Skeletal muscle tissue (tissue), 4 donors: ENCODE data around the gene EVA1C. TPM values are rescaled to one million over a fixed set of nuclear protein-coding genes. Genes with fewer than 3 reads are reported as not detected.
"Not testable (repeated sequence)": the region's sequence is repeated elsewhere in the genome, so short reads cannot be mapped to it uniquely, and the experiment has no call there.

Experiments
- H3K27ac ChIP-seq: one replicate; pipeline ENCODE4 v1.7.0; 2013; ENCODE audit warnings: mild to moderate bottlenecking, low read depth, low read length, inconsistent platforms
- H3K27me3 ChIP-seq, 3 donors: one replicate each; pipeline ENCODE4 v1.7.0; 2013; ENCODE audit warnings: low read length in 3 of 3; ENCODE audit not compliant: control insufficient read depth in 3 of 3, insufficient read depth in 3 of 3
- H3K36me3 ChIP-seq, 3 donors: one replicate each; pipeline ENCODE4 v1.7.0; 2013; ENCODE audit warnings: low read length in 3 of 3; ENCODE audit not compliant: control insufficient read depth in 3 of 3, insufficient read depth in 3 of 3
- H3K4me1 ChIP-seq, 3 donors: one replicate each; pipeline ENCODE4 v1.7.0; 2013; ENCODE audit warnings: low read length in 3 of 3, mild to moderate bottlenecking in 3 of 3; ENCODE audit not compliant: control insufficient read depth in 3 of 3, insufficient read depth in 3 of 3
- H3K4me3 ChIP-seq, 3 donors: one replicate each; pipeline ENCODE4 v1.7.0; 2013; ENCODE audit warnings: low read length in 3 of 3
- H3K9ac ChIP-seq, 3 donors: one replicate each; pipeline ENCODE4 v1.7.0; 2013; ENCODE audit warnings: low read length in 3 of 3, mild to moderate bottlenecking in 3 of 3, moderate library complexity in 2 of 3, low read depth in 1 of 3
- H3K9me3 ChIP-seq, 3 donors: one replicate each; pipeline ENCODE4 v1.7.0; 2013; ENCODE audit warnings: low read length in 3 of 3; ENCODE audit not compliant: control insufficient read depth in 3 of 3
- total RNA-seq: library from RNA; depleted of rRNA; stranded (reverse); fragments of >200 nt; gene quantifications from one replicate; pipeline ENCODE4 v1.2.3, GENCODE V29; 2014
- donor health status: Osteomylitis.

EVA1C gene
- total RNA-seq, 1 donor from 2014 or later, result 0.52 TPM

- H3K27ac ChIP-seq, result no peak overlapping the region
- peaks cover 11 to 15% (median 11%) of the 10 kb centered on the region in 3 donors for H3K4me1 ChIP-seq
- H3K27me3 ChIP-seq, result no peaks in the 10 kb centered on the region
- H3K9ac ChIP-seq, result no peak overlapping the region
- no peak overlapping the region for H3K4me3 ChIP-seq
- H3K9me3 ChIP-seq, result no peaks in the 10 kb centered on the region
- H3K36me3 ChIP-seq, result peaks cover 4 to 19% (median 16%) of the 10 kb centered on the region in 3 donors
Measured at GRCh38 chr21:32456497-32456918, 44.0 kb downstream of the EVA1C start.

GRCh38 chr21:32457360-32457840 is 44.9 kb downstream of the EVA1C start:
- Histone ChIP-seq H3K36me3 (peaks cover 4 to 21% (median 20%) of the 10 kb centered on the region in 3 donors), H3K4me1 (peaks cover 10 to 15% (median 11%) of the 10 kb centered on the region in 3 donors), H3K4me3 (no peak overlapping the region), H3K9me3 (no peaks in the 10 kb centered on the region), H3K27ac (no peak overlapping the region), H3K9ac (peak overlapping the region in 2 of 3 donors; percentile 11 to 40), H3K27me3 (no peaks in the 10 kb centered on the region)

GRCh38 chr21:32457962-32458361 is 45.5 kb downstream of the EVA1C start:
- Histone ChIP-seq H3K27ac (no peak overlapping the region), H3K9ac (no peak overlapping the region), H3K9me3 (no peaks in the 10 kb centered on the region), H3K4me1 (peaks cover 10 to 15% (median 11%) of the 10 kb centered on the region in 3 donors), H3K36me3 (peaks cover 4 to 21% (median 20%) of the 10 kb centered on the region in 3 donors), H3K4me3 (no peak overlapping the region), H3K27me3 (no peaks in the 10 kb centered on the region)

GRCh38 chr21:32459972-32460371 is 47.5 kb downstream of the EVA1C start:
- Histone ChIP-seq H3K36me3 (peaks cover 4 to 21% (median 20%) of the 10 kb centered on the region in 3 donors), H3K4me1 (peaks cover 10 to 15% (median 11%) of the 10 kb centered on the region in 3 donors)

GRCh38 chr21:32461503-32461902 is 49.0 kb downstream of the EVA1C start:
- no peaks in the 10 kb centered on the region for H3K27me3 ChIP-seq
- H3K36me3 ChIP-seq, result peaks cover 8 to 22% (median 21%) of the 10 kb centered on the region in 3 donors
- H3K9ac ChIP-seq, result no peak overlapping the region
- H3K9me3 ChIP-seq, result no peaks in the 10 kb centered on the region
- H3K27ac ChIP-seq, result no peak overlapping the region
- peaks cover 7 to 10% (median 10%) of the 10 kb centered on the region in 3 donors for H3K4me1 ChIP-seq
- no peak overlapping the region for H3K4me3 ChIP-seq

More at GRCh38 chr21:32459972-32460371, 47.5 kb downstream of the EVA1C start:
- Histone ChIP-seq H3K27me3 (no peaks in the 10 kb centered on the region), H3K9ac (no peak overlapping the region), H3K4me3 (no peak overlapping the region), H3K27ac (no peak overlapping the region), H3K9me3 (no peaks in the 10 kb centered on the region)

GRCh38 chr21:32462564-32462963 is 50.1 kb downstream of the EVA1C start:
- not testable (repeated sequence) for H3K9me3 ChIP-seq, H3K27me3 ChIP-seq

GRCh38 chr21:32463367-32463766 is 50.9 kb downstream of the EVA1C start:
- Histone ChIP-seq H3K9ac (no peak overlapping the region), H3K27me3 (no peaks in the 10 kb centered on the region), H3K9me3 (no peaks in the 10 kb centered on the region), H3K4me3 (no peak overlapping the region), H3K27ac (no peak overlapping the region), H3K4me1 (no peaks in the 10 kb centered on the region), H3K36me3 (peaks cover 8 to 22% (median 22%) of the 10 kb centered on the region in 3 donors)

More at GRCh38 chr21:32462564-32462963, 50.1 kb downstream of the EVA1C start:
- not testable (repeated sequence) for H3K4me1 ChIP-seq, H3K27ac ChIP-seq, H3K9ac ChIP-seq, H3K4me3 ChIP-seq
- peaks cover 8 to 22% (median 21%) of the 10 kb centered on the region in 3 donors for H3K36me3 ChIP-seq

GRCh38 chr21:32463889-32464300 is 51.4 kb downstream of the EVA1C start:
- Histone ChIP-seq H3K36me3 (peaks cover 10 to 27% (median 22%) of the 10 kb centered on the region in 3 donors), H3K9ac (no peak overlapping the region), H3K4me1 (no peaks in the 10 kb centered on the region), H3K4me3 (no peak overlapping the region), H3K27ac (no peak overlapping the region), H3K27me3 (no peaks in the 10 kb centered on the region), H3K9me3 (no peaks in the 10 kb centered on the region)

- Histone ChIP-seq H3K9ac (no peak overlapping the region), H3K9me3 (no peaks in the 10 kb centered on the region), H3K4me3 (no peak overlapping the region), H3K27me3 (no peaks in the 10 kb centered on the region), H3K4me1 (no peaks in the 10 kb centered on the region), H3K36me3 (peaks cover 9 to 16% (median 9%) of the 10 kb centered on the region in 3 donors), H3K27ac (no peak overlapping the region)
Measured at GRCh38 chr21:32467291-32467690, 54.8 kb downstream of the EVA1C start.

GRCh38 chr21:32468681-32469111 is 56.2 kb downstream of the EVA1C start:
- Histone ChIP-seq H3K9me3 (no peaks in the 10 kb centered on the region), H3K27ac (no peak overlapping the region), H3K27me3 (no peaks in the 10 kb centered on the region), H3K9ac (no peak overlapping the region), H3K4me1 (no peaks in the 10 kb centered on the region), H3K4me3 (no peak overlapping the region), H3K36me3 (peaks cover 9 to 21% (median 10%) of the 10 kb centered on the region in 3 donors)
